NCI-H510A (cell line): ENCODE data around the gene JAK3.

Source experiments
- DNase-seq: peaks from one replicate; lab custom pipeline; 2025; lab: John Stamatoyannopoulos, UW

The JAK3 gene

GRCh38 chr19:17865364-17866311 lies 17.9 kb upstream of the JAK3 start:
- DNase-seq: no peak

GRCh38 chr19:17863520-17864182 lies 15.9 kb upstream of the JAK3 start:
- DNase-seq: no peak

GRCh38 chr19:17862711-17863519 lies 15.1 kb upstream of the JAK3 start:
- no peak for DNase-seq

GRCh38 chr19:17861542-17862402 lies 14.0 kb upstream of the JAK3 start:
- no peak for DNase-seq

GRCh38 chr19:17860993-17861360 lies 13.2 kb upstream of the JAK3 start:
- no peak for DNase-seq

- no peak for DNase-seq
These were observed 12.7 kb upstream of the JAK3 start for GRCh38 chr19:17860331-17860992.

GRCh38 chr19:17859533-17860330 lies 11.9 kb upstream of the JAK3 start, which contains the start of gene RPL18A:
Gene RPL18A, plus strand, starts transcription at chr19:17859910. Its CDS starts 47 bp downstream, at chr19:17859957.
- DNase-seq: peak; percentile 98

- no peak for DNase-seq
These were observed 7.7 kb upstream of the JAK3 start for GRCh38 chr19:17855280-17856152.

GRCh38 chr19:17854061-17854460 lies 6.3 kb upstream of the JAK3 start:
- no peak for DNase-seq

GRCh38 chr19:17848595-17849292 lies 962 bp upstream of the JAK3 start:
- no peak for DNase-seq

- no peak for DNase-seq
These were observed 1.6 kb downstream of the JAK3 start for GRCh38 chr19:17846146-17846545.

- no peak for DNase-seq
These were observed 3.8 kb downstream of the JAK3 start for GRCh38 chr19:17843908-17844490.

- no peak for DNase-seq
These were observed 4.4 kb downstream of the JAK3 start for GRCh38 chr19:17843292-17843827.

GRCh38 chr19:17842663-17843291 lies 5.0 kb downstream of the JAK3 start:
- no peak for DNase-seq

GRCh38 chr19:17841810-17842662 lies 5.7 kb downstream of the JAK3 start:
- DNase-seq: no peak

GRCh38 chr19:17841371-17841809 lies 6.4 kb downstream of the JAK3 start:
- DNase-seq: no peak
